ENCODE measurements around the gene SLC27A5.

The SLC27A5 gene

GRCh38 chr19:58477871-58478270 is 33.9 kb downstream of the SLC27A5 start:
- H3K36me3 Mint-ChIP-seq (ENCODE audit: low read depth): peaks cover 13% of the 10 kb centered on the region
- peaks cover 28% of the 10 kb centered on the region for H3K4me1 Mint-ChIP-seq
- no peak overlapping the region for H3K4me3 Mint-ChIP-seq
- no peak for DNase-seq
- H3K9me3 Mint-ChIP-seq: no peaks in the 10 kb centered on the region
- no peak overlapping the region for H3K27ac Mint-ChIP-seq
- no peaks in the 10 kb centered on the region for H3K27me3 Mint-ChIP-seq (ENCODE audit: low read depth, poor library complexity)
- TF ChIP-seq, protein P1, sequence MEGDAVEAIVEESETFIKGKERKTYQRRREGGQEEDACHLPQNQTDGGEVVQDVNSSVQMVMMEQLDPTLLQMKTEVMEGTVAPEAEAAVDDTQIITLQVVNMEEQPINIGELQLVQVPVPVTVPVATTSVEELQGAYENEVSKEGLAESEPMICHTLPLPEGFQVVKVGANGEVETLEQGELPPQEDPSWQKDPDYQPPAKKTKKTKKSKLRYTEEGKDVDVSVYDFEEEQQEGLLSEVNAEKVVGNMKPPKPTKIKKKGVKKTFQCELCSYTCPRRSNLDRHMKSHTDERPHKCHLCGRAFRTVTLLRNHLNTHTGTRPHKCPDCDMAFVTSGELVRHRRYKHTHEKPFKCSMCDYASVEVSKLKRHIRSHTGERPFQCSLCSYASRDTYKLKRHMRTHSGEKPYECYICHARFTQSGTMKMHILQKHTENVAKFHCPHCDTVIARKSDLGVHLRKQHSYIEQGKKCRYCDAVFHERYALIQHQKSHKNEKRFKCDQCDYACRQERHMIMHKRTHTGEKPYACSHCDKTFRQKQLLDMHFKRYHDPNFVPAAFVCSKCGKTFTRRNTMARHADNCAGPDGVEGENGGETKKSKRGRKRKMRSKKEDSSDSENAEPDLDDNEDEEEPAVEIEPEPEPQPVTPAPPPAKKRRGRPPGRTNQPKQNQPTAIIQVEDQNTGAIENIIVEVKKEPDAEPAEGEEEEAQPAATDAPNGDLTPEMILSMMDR (IDR thresholded peaks at IDR 0.05): no peak

GRCh38 chr19:58477130-58477529 is 34.7 kb downstream of the SLC27A5 start:
- peak overlapping the region; percentile 99 for H3K27ac Mint-ChIP-seq
- peak overlapping the region; percentile 90 for H3K4me3 Mint-ChIP-seq
- H3K9me3 Mint-ChIP-seq: no peaks in the 10 kb centered on the region
- TF ChIP-seq, protein P1 (IDR thresholded peaks at IDR 0.05): no peak
- H3K4me1 Mint-ChIP-seq: peaks cover 28% of the 10 kb centered on the region
- no peak for DNase-seq
- peaks cover 11% of the 10 kb centered on the region for H3K36me3 Mint-ChIP-seq (ENCODE audit: low read depth)
- H3K27me3 Mint-ChIP-seq (ENCODE audit: low read depth, poor library complexity): no peaks in the 10 kb centered on the region

- no peak for DNase-seq
- Mint-ChIP-seq H3K36me3 (ENCODE audit: low read depth) (peaks cover 8% of the 10 kb centered on the region), H3K4me1 (peaks cover 28% of the 10 kb centered on the region), H3K9me3 (no peaks in the 10 kb centered on the region), H3K4me3 (peak overlapping the region; percentile 90), H3K27me3 (ENCODE audit: low read depth, poor library complexity) (no peaks in the 10 kb centered on the region), H3K27ac (peak overlapping the region; percentile 99)
- TF ChIP-seq, protein P1 (IDR thresholded peaks at IDR 0.05): no peak
Observed at GRCh38 chr19:58476498-58477015, 35.2 kb downstream of the SLC27A5 start.

- H3K27ac Mint-ChIP-seq: peak within 1 kb of the TSS; percentile 99
- peaks cover 28% of the 10 kb centered on the region for H3K4me1 Mint-ChIP-seq
- peaks cover 8% of the 10 kb centered on the region for H3K36me3 Mint-ChIP-seq (ENCODE audit: low read depth)
- TF ChIP-seq, protein P1 (IDR thresholded peaks at IDR 0.05): no peak
- H3K9me3 Mint-ChIP-seq: no peaks in the 10 kb centered on the region
- H3K4me3 Mint-ChIP-seq: peak within 1 kb of the TSS; percentile 90
- peak; percentile 94 for DNase-seq
- no peaks in the 10 kb centered on the region for H3K27me3 Mint-ChIP-seq (ENCODE audit: low read depth, poor library complexity)
Observed at GRCh38 chr19:58475714-58476497, 35.9 kb downstream of the SLC27A5 start, which contains the start of gene ZNF446. Gene ZNF446 (plus strand): TSS chr19:58476352. CDS start chr19:58477219, 867 bp downstream.

- Mint-ChIP-seq H3K36me3 (ENCODE audit: low read depth) (peaks cover 8% of the 10 kb centered on the region), H3K4me1 (peaks cover 28% of the 10 kb centered on the region), H3K4me3 (peak overlapping the region; percentile 90), H3K27ac (peak overlapping the region; percentile 98), H3K9me3 (no peaks in the 10 kb centered on the region), H3K27me3 (ENCODE audit: low read depth, poor library complexity) (no peaks in the 10 kb centered on the region)
- DNase-seq: no peak
- TF ChIP-seq, protein P1 (IDR thresholded peaks at IDR 0.05): no peak
Observed at GRCh38 chr19:58474997-58475713, 36.6 kb downstream of the SLC27A5 start.
